ENCODE data around the gene SCLY.
A peak's percentile ranks its signal among the peaks of the same experiment; 100 is the strongest.

The SCLY gene

DNA sequence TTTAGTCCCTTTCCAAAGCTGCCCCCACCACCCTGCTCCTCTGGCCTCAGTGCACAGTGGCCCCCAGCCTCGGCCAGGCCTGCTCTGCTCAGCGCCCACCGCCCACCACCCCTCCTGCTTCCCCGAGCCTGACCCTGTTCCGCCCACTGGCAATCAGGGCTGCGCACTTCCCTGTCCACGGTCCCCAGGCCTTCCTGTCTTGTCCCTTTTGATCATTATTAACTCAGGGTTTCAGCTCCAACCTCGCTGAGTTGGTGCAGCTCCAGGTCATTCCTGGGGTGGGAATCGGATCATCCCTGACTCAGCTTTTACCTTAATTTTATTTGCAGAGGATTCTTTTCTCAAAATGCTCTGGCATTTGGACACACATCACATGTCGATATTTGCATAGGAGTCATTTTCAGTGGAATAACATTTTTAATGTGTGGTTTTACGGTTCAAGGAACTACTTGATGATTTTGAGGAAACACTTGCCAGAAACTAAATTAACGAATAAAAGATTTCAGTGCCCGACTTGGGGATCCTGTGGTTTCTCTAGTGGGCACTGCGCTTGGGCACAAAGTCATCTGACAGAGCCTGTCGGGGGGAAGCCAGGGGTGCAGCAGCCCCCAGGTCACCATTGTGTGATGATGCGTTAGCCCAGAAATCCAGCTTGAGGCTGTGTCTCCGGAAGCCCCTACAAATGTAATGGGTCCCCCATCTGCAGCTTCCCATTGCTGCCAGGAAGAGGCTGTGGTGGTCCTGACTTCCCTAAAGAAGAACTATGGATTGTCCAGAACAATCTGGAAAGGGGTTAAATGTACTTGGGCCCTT is 38.3 kb downstream of the SCLY start:
- no peak for DNase-seq

DNA sequence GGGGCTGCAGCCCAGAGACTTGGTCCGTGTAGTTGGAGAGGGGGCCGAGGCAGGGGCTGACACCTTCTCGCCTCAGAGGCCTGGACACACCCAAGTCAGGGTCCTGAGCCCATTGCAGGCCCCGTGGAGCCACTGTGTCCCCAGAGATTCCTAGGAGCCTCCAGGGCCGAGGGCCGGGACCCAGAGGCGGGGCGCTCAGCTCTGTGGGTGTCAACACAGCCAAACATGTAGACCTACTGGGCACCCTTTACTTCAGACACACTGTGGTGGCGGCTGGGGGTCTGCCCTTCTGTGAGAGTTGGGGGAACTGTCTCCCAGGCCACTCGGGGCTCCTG is 38.9 kb downstream of the SCLY start:
- DNase-seq: no peak

DNA sequence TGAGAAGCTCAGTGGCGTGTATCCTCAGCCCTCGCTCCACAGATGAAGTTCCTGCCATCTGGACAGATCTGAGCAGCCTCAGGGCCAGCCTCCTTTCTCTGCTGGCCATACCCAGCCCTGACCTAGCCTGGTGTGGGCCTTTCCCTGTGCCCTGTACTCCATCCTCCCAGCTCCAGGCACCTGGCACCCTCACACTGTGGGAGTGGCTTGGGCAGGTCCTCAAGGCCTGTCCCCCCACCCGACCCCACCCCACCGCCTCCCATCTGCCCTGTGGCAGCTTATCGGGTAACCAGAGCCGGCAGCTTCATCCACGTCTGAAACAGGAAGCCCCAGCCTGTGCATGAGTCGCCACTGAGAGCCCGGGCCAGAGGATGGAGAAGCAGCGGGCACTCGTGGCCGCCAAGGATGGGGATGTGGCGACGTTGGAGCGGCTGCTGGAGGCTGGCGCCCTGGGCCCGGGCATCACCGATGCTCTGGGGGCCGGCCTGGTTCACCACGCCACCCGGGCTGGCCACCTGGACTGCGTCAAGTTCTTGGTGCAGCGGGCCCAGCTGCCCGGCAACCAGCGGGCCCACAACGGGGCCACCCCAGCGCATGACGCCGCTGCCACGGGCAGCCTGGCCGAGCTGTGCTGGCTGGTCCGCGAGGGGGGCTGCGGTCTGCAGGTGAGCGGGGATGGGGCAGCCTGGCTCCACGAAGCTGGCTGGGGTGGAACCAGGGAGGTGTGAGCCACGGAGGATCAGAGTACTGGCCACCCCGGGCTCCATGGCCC is 39.4 kb downstream of the SCLY start, which contains the start of gene ESPNL:
Gene ESPNL (plus strand): TSS at position 292 of the 772 bp plus-strand sequence. CDS start 80 bp downstream, at position 372.
- peak; percentile 68 for DNase-seq

DNA sequence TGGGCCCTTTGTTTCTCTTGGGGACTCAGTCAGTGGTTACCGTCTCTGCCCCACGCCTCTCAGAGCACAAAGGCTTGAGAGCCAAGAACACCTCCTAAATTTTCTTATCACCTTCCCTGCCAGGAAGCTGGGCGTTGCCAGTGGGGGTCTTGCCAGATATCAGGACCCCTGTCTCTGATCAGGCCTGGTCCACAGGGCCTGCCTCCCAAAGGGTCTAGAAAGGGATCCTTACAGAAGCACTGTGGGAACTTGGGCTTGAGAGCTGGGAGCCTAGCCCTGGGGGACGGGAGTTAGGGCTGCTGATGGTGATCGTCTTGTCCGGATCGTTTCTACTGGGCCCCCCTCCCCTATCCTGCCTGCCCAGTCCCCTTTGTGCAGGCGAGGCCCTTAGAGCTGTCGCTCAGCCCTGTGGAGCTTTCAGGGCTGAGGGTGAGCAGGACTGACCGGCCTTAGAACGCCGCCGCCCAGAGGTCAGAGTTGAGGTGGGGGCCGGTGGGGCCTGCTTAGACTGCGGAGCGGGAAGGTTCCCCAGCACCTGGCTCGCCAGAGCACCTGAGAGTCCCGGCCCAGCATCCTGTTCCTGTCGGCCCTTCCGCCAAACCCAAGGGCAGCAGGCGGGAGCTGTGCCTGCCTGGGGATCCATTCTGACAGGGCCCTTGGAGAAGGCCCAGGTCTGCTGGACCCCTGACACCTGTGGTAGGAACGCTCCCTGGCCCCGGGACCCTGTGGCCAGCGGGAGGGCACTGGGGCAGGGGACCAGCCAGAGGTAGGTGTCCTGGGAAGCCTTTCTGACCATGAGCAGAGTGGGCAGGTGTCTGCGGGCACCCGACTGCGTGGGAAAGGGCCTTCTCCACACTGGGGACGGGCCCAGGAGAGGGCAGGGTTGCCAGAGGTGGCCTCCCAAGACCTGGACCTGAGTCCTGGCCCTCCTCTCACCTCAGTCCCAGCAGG is 40.3 kb downstream of the SCLY start:
- no peak for DNase-seq

DNA sequence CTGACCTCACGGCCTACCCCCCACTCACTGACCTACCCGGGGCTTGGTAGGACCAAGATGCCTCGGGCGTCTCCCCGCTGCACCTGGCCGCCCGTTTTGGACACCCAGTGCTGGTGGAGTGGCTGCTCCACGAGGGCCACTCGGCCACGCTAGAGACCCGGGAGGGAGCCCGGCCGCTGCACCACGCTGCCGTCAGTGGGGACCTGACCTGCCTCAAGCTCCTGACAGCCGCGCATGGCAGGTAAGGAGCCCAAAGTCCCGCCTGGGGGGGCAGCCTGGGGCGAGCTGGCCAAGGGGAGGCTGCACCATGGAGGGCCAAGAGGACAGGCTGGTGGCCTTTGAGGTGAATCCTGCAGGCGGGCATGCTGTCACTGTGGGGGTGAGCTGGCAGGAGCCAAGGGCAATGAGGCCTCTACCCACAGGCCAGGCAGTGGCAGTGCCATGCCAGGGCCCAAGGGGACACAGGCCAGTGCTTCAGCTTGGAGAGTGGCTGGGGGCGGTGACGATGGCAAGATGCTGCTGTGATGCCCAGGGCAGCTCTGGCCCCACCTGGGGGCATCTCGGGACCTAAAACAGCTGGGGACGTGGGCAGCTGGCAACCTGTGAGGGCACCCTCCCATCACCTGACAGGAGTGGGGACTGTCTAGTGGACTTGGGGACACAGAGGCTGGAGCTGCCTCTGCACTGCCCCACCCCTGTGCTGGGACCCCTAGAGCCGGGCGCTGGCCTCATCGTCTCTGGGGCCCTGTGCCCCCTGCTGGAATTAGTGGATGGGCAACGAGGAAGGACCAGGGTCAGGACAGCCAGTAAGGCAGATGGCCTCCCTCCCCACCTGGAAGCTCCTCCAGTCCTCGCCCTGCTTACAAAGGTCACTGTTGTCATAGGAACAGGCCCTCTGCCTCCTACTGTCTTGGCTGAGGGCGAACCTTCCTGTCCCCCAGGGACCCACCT is 41.4 kb downstream of the SCLY start:
- DNase-seq: no peak

DNA sequence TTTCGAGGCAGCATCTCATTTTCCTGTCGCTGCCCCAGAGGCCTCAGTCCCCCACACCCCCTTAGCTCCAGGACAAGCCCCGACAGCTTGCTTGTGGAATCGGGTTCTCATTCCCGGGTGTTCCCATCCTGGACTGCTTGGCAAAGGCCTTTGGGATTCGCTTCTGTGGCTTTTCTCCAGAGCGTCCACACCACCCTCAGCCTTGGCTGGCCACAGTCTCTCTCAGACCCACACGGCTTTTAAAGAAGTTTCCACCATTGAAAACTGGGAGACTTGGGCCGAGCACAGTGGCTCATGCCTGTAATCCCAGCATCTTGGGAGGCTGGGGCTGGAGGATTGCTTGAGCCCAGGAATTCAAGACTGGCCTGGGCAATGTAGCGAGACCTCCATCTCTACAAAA is 42.1 kb downstream of the SCLY start:
- no peak for DNase-seq

DNA sequence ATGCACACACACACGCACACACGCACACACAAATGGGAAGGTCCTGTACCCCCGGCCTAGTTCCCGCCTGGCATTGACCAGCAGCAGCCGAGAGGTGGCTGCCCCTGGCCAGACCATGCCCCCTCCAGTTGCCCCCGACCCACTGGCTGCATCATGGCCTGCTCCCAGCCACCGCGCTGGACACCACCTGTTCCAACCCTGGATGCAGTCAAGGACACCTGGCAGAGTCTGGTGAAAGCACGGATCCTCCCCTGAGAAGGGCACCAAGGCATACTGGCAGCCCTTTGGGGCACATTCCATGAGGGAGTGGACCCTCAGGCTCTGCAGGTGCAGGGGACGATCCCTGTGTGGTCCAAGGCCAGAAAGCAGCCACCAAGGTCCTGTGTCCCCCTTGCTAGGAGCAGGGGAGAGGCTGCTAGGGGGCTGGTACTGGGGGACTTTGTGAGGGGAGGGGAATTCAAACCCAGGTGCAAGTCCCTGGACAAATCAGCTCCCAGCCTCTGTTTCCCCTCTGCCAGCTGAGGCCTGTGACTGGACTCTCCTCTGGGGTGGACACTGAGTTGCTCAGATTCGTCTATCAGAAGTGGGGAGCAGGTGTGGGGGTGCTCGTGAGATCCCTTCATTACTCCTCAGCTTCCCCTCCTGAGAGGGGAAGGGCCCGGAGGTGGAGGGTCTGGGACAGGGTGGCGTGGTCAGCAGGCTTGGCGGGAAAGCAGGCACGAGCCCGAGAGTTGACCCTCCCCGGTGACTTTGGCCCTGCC is 42.8 kb downstream of the SCLY start:
- DNase-seq: no peak

DNA sequence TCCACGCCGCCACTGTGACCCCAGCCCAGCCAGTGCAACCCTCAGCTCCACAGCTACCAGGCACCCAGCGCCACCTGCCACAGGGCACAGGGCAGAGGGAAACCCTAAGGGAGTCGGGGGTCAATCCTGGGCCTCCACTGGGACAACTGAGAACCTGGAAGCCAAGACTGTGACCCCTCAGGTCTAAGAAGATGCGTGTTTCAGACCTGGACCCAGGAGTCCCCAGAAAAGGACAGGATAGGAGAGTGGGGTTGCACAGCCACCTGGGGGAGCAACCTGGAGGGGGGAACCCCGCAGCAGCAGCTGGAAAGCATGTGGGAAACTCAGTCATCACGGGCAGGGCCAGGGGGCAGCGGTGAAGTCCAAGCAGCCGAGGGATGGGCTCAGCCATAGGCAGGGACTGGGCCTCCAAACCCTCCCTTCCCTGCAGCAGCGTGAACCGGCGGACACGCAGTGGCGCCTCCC is 43.5 kb downstream of the SCLY start:
- no peak for DNase-seq

DNA sequence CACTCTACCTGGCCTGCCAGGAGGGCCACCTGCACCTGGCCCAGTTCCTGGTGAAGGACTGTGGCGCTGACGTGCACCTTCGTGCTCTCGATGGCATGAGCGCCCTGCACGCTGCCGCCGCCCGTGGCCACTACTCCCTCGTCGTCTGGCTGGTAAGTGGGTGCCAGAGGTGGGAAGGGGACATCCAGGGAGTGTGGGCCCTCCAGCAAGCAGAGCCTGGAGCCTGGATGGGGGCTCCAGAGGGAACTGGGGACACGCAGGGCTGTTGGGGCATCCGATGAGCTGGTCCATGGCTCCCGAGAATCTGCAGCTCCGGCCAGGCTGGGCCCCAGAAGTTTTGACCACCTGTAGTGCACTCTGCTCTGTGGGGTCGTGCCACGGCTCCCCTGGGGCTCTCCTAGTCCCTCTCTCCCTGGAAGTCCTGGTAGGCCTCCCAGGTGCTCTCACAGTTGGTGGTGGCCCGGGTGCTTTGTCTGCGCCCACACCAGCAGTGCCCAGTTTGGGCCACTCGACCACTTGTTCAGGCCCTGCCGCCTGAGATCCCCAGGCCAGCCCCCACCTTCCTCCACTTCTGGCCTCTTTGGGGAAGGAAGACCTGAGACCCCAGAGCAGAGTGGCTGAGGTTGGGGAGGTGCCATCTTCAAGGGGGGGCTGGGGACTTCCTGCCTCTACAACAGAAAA is 44.0 kb downstream of the SCLY start:
- DNase-seq: no peak

DNA sequence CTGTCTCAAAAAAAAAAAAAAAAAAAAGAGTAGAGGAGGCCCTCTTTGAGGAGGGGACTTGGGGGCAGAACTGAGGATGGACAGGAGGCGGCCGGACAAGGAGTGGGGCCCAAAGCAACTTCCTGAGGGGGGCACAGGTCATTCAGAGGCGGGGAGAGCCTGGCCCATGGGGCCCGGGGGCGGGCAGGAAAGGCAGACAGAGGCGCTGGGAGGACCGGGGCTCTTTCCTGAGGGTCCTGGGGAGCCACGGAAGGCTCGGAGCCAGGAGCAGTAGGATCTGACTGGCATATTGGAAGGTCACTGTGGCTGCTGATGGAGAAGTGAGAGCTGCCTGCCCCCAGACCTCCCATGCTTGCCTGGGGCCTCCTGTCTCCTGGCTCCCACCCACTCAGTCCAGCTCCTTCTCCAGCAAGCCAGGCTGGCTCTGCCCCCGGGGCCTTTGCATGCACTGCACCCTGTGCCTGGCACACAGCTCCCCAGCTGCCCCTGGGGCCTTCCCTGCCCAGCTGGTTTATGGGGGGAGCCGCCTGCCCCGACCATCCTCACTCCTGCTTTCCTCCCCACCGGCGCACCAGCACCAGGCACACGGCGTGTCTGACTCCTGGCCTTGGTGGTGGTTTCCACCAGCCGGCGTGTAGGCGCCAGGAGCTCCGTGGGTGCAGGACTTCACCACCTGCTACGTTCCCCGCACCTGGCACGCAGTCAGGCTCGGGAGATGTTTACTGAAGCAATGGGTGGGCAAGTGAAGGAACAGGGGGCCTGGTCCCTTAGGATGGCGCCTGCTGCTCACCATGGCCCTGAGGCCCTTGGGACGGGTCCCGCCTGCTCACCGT is 44.9 kb downstream of the SCLY start:
- DNase-seq: no peak

DNA sequence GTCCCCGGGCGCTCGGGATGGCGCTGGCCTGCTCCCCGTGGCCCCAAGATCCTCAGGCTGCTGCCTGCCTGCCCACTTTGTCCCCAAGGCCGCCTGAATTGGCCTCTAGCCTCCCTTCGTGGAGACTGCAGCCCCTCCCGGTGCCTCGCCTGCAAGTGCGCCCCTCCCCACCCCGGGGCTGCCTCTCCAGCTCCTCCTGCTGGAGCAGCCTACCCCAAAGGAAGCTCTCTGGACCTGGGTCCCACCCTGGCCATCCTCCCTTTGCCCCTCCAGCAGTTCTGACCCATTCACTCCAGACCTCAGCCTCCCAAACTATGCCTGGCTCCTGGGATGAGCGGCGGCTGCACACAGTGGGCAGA is 45.5 kb downstream of the SCLY start:
- no peak for DNase-seq

DNA sequence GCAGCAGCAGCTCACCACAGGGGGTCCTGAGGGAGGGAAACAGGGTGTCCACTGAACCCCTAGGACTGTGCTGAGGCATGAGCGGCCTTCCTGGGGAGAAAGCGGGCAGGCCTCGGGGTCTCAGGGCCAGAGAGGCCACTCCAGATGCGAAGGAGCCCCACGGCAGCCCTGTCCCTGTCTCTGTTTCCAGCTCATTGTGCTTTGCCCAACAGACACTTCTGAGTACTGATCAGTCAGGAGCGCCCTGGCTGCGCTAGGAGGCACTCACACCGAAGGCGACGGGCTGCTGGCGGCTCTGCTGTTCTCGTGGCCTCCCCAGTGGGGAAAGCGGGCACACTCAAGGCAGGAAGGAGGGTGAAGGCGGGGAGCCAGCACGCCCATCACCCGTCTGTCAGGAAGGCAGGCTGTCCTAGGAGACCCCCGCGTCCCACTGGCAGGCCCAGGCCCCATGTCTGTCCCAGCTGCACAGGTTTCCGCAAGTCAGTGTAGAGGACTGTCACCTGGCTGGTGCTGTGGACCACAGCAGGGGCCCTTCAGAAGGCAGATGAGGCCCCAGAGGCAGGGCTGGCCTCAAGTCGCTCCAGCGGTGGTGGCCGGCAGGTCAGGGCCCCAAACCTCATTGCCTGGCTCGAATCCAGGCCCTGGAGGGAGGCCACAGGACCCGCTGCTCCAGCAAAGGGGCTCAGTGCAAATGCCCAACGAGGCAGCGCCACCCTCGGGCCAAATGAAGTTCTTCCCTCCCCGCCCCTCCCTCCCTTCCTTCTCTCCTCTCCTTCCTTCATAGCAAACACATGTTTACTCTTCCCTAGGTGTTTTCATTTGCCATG is 46.1 kb downstream of the SCLY start:
- no peak for DNase-seq

DNA sequence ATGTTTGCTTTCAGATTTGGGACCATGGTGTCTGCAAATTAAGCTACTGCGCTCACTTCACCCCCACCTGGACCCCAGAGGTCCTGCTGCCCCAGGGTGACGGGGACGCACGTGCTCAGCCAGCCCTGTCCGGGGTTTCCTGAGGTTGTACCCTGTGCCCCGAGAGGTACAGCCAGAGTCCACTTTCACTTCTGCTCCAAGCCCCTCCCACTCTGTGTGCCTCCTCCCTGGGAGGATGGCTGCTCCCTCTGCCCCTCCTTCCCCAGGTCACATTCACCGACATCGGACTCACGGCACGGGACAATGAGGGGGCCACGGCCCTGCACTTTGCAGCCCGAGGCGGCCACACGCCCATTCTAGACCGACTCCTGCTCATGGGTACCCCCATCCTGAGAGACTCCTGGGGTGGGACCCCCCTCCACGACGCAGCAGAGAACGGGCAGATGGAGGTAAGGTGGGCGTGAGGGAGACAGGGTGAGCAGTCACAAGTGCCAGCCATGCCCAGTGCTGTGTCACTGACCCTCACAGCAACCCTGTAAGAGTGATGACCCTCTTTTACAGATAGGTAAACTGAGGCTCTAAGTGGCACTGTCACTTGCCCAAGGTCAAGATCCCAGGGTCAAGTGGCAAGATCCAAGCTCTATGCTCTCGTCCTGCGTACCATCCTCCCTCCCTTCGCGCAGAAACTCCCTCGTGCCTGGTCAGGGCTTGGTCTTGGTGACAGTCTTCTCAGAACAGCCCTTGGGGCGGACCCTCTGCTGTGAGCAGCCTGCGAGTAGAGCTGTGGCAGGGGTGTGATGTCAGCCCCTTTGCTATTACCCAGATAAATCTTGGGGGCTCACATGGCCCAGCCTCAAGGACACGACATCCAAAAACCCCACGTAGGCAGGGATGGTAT is 47.0 kb downstream of the SCLY start:
- DNase-seq: no peak

DNA sequence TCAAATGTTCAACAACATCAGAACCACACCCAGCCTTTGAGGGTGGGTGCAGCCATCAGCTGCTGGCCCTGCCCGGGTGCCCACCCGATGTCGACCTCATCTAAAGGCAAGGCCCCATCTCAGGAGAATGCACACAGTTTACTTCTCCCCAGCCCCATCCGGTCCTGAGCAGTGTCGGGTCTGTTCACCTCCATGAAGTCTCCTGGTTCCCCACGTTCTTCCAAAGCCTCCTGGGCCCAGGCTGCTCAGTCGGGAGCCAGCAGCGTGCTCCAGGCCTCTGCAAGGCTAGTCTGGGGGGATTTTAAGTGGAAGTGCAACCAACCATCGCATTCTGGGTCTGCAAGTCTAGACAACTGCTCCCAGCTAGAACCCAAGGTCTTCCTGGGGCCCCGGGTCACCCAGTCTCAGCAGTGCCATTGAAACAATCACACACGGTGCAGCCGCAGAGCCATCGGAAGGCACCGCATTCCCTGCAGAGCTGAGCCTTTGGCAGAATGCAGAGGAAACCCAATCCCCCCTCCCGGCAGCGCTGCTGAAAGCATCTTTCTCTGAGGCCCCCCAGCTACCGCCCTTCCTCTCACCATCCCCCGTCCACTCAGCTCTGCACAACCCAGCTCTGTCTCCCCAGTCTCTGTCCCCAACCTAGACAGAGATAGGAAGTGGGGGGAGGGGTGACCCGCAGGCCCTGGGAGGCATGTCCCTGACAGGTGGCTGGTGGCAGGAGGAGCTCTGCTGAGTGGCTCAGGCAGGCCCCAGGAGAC is 47.8 kb downstream of the SCLY start:
- no peak for DNase-seq

DNA sequence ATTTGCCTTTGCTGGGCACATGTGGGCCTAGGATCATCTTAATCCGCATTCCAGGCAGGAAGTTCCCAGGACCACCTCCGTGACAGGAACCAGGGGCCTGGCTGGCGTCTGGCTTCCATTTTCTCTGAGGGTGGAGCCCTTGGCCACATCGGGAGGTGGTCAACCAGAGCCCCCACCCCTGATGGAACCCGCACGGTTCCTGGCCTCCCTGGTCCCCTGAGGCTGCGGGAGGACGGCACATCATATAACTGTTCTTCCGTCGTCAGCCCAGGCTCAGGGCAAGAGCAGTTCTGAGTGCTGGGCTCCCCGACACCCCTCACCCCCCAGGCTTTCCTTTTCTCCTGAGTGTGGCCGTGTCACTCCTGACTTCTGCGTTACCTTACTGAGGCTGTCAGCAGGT is 52.8 kb downstream of the SCLY start:
- DNase-seq: no peak

DNA sequence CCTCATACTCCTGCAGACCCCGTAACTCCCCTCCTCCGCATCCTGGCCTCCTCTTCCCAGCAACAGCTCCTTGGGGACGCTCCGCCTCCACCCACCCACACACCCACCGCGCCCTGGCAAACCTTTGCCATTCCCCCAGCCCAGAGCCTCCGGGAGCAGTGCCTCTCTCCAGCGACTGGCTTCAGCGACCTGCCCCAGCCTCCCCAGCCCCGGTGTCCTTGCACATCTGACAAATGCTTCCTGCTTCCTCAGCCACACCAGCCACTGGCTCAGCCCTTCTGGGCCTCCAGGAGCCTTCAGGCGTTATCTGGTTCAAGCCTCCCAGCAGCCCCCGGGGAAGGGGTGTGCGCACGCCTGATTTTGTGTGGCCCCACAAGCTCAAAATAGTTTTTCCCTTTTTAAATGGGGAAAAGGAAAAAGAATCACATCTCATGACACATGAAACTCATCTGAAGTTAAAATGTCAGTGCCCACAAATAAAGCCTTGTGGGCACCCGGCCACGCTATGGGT is 53.6 kb downstream of the SCLY start:
- DNase-seq: no peak
